Small intestine (tissue), 7 donors: Measurements from ENCODE around the gene UTRN. TPM values are rescaled to one million over a fixed set of nuclear protein-coding genes. Genes with fewer than 3 reads are reported as not detected.

ENCODE experiments used
- DNase-seq, 2 donors: peaks; one replicate each; pipeline versions ENCODE4 v3.0.0 to v3.0.0-alpha.2; 2013
- FAIRE-seq: peaks from 2 replicates; lab custom pipeline; 2012; peaks lifted over from hg19 to GRCh38; lab: Jason Lieb, UNC
- H3K27ac ChIP-seq, 3 donors: one replicate each; pipeline ENCODE4 v1.5.1; 2013; ENCODE audit warnings: low read length in 2 of 3, mild to moderate bottlenecking in 2 of 3, control low read depth in 1 of 3, inconsistent platforms in 1 of 3, low read depth in 1 of 3, moderate library complexity in 1 of 3
- H3K27me3 ChIP-seq, 3 donors: one replicate each; pipeline ENCODE4 v1.6.1; 2013; ENCODE audit warnings: low read length in 3 of 3, inconsistent platforms in 1 of 3; ENCODE audit not compliant: control insufficient read depth in 3 of 3, insufficient read depth in 3 of 3
- H3K36me3 ChIP-seq, 3 donors: one replicate each; pipeline ENCODE4 v1.6.1; 2013; ENCODE audit warnings: low read length in 3 of 3, inconsistent platforms in 1 of 3, low read depth in 1 of 3, mild to moderate bottlenecking in 1 of 3, moderate library complexity in 1 of 3; ENCODE audit not compliant: control insufficient read depth in 3 of 3, insufficient read depth in 2 of 3
- H3K4me1 ChIP-seq, 3 donors: one replicate each; pipeline ENCODE4 v1.6.1; 2013; ENCODE audit warnings: low read length in 2 of 3, inconsistent platforms in 1 of 3, low read depth in 1 of 3, mild to moderate bottlenecking in 1 of 3, moderate library complexity in 1 of 3; ENCODE audit not compliant: control insufficient read depth in 3 of 3, insufficient read depth in 2 of 3
- H3K4me3 ChIP-seq, 3 donors: one replicate each; pipeline ENCODE4 v1.5.1; 2013; ENCODE audit warnings: low read length in 3 of 3, control low read depth in 1 of 3, inconsistent platforms in 1 of 3, low read depth in 1 of 3, mild to moderate bottlenecking in 1 of 3, moderate library complexity in 1 of 3
- H3K9me3 ChIP-seq, 2 donors: one replicate each; pipeline ENCODE4 v1.6.1; 2013; ENCODE audit warnings: low read depth in 1 of 2, low read length in 1 of 2; ENCODE audit not compliant: control insufficient read depth in 2 of 2, insufficient read depth in 1 of 2
- WGBS, 3 donors: extraction: QIAGEN DNeasy Blood & Tissue Kit; methylation state at CpG; one replicate each; pipeline ENCODE4 v1.1.7; 2013; 5-methylcytosine and 5-hydroxymethylcytosine counted together
- polyA plus RNA-seq, 4 donors: library from polyadenylated mRNA; stranded (reverse) in 3 of 4; unstranded in 1 of 4; fragments of 200-250 nt in 3 of 4; fragments of 120-200 nt in 1 of 4; gene quantifications; one replicate each; pipeline versions ENCODE4 v1.2.1 to v1.2.3, GENCODE V29; 2013
- donor health status: healthy with polysubstance abuse.
- donor health status: control.
- donor health status: control.
- donor health status: Bipolar disorder and iron deficiency.
- donor health status: healthy.

UTRN gene
- polyA plus RNA-seq, 4 donors = 10.0 to 49.1 (median 18.2) TPM

DNA sequence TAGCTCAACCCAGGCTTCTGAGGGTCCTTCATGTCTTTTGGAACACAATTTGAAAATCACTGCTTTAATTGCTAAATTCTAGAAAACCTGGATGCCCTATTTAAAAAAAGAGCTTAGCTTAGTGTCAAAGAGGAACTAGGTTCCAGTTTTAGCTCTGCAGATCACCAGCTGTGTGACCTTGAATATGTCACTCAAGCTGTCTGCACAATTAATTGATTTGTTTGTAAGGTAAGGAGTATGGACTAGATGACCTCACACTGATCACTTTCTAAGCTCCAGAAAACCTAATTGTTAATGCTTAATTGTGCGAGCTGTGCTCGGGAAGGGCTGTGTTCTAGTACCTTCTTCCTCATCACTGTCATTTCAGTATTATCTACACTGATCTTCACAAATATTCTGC is 26.2 kb downstream of the UTRN start:
- DNase-seq = no peak
- peaks cover 0 to 8% (median 0%) of the 10 kb centered on the region in 3 donors for H3K4me1 ChIP-seq
- FAIRE-seq = no peak
- H3K4me3 ChIP-seq = no peak overlapping the region
- WGBS, 3 donors = 84 to 89% (median 85%) methylated on average over 2 of the region's 2 CpGs
- no peak overlapping the region for H3K27ac ChIP-seq
- no peaks in the 10 kb centered on the region for H3K9me3 ChIP-seq
- peaks cover 0 to 5% (median 2%) of the 10 kb centered on the region in 3 donors for H3K36me3 ChIP-seq
- no peaks in the 10 kb centered on the region for H3K27me3 ChIP-seq

DNA sequence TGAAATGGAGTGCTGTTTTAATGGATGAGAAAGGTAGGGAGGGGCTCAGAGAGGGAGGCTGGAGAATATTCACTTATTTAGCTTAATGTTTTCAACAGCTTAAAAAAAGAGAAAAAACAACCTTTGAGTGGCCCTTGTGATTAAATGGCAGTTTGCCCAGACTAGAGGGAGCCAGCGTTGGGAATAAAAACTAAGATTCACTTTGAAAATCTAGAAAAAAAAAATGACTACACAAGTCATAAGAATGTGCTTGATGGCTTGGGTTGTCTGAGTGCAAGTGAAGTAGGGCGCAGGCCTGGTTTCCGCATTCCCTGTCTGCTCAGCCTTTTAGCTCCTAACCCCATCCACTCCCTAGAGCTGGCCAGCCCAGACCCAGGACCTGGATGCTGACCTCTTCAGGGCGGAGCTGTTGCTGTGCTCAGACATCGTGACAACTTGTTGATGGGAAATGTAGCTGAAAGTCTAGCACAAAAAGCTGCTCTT is 28.9 kb downstream of the UTRN start:
- Histone ChIP-seq H3K27me3 (no peaks in the 10 kb centered on the region), H3K9me3 (no peaks in the 10 kb centered on the region), H3K4me1 (peaks cover 0 to 15% (median 0%) of the 10 kb centered on the region in 3 donors), H3K36me3 (peaks cover 0 to 2% (median 0%) of the 10 kb centered on the region in 3 donors), H3K27ac (peak overlapping the region in 1 of 3 donors; percentile 64), H3K4me3 (no peak overlapping the region)
- DNase-seq = peak in 1 of 2 donors; percentile 9
- FAIRE-seq = no peak
- WGBS, 3 donors = 61 to 86% (median 80%) methylated on average over 5 of the region's 5 CpGs

- DNase-seq (no peak), FAIRE-seq (no peak)
- Histone ChIP-seq H3K36me3 (peaks cover 0 to 2% (median 0%) of the 10 kb centered on the region in 3 donors), H3K4me3 (no peak overlapping the region), H3K4me1 (peaks cover 0 to 16% (median 1%) of the 10 kb centered on the region in 3 donors), H3K27me3 (no peaks in the 10 kb centered on the region), H3K27ac (peak overlapping the region in 1 of 3 donors; percentile 64), H3K9me3 (no peaks in the 10 kb centered on the region)
- WGBS, 3 donors = 51 to 81% (median 60%) methylated on average over 1 of the region's 1 CpG
Measured at GRCh38 chr6:144314562-144314961, 29.4 kb downstream of the UTRN start.

- DNase-seq (peak in 1 of 2 donors; percentile 2), FAIRE-seq (no peak)
- WGBS, 3 donors = 86 to 96% (median 88%) methylated on average over 16 of the region's 16 CpGs
- H3K4me1 ChIP-seq = peaks cover 0 to 23% (median 3%) of the 10 kb centered on the region in 3 donors
- no peak overlapping the region for H3K27ac ChIP-seq
- H3K36me3 ChIP-seq = peaks cover 0 to 2% (median 0%) of the 10 kb centered on the region in 3 donors
- H3K27me3 ChIP-seq = no peaks in the 10 kb centered on the region
- H3K4me3 ChIP-seq = no peak overlapping the region
- H3K9me3 ChIP-seq = no peaks in the 10 kb centered on the region
Measured at GRCh38 chr6:144315226-144315980, 30.3 kb downstream of the UTRN start.

DNA sequence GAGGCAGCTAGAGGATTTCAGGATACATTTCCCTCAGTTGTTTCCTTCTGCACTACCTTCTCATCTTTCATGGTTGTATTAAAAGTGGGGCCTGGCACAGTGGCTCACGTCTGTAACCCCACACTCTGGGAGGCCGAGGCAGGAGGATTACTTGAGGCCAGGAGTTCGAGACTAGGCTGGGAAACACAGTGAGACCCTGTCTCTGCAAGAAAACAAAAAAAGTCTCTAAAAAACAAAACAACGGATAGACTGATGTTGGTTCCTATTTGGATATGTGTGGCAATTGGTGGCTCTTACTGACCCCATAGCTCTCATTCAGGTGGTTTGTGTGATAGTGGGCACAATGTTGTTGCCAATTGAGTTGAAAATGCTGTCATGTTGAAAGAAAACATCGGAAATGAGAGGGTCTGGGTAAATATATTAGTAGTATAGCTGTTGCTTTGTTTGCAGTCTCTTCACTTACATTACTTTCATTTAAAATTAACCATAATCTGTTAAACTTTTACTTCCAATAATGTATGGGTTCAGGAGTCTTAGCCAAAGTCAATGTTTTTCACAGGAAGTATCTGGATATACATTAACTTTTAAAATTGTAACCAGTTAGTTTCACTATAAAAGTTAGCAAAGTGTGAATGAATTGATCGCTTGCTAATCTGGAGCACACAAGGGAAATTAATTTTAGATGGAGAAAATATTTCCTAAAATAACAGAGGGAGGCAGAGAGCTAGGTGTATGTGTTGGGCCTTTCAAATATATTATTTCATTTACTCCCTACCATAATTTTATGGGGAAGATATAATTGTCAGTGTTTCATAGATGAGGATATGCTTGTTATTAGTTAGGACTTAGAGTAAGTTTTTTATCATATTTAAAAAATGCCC is 31.1 kb downstream of the UTRN start:
- Histone ChIP-seq H3K27ac (peak overlapping the region in 1 of 3 donors; percentile 54), H3K9me3 (no peaks in the 10 kb centered on the region), H3K4me1 (peaks cover 0 to 23% (median 3%) of the 10 kb centered on the region in 3 donors), H3K27me3 (no peaks in the 10 kb centered on the region), H3K36me3 (peaks cover 0 to 2% (median 0%) of the 10 kb centered on the region in 3 donors), H3K4me3 (no peak overlapping the region)
- FAIRE-seq (no peak), DNase-seq (no peak)
- 88 to 91% (median 90%) methylated on average over 6 of the region's 6 CpGs for WGBS, 3 donors

GRCh38 chr6:144316862-144317195 is 31.7 kb downstream of the UTRN start:
- FAIRE-seq (no peak), DNase-seq (no peak)
- peaks cover 0 to 23% (median 3%) of the 10 kb centered on the region in 3 donors for H3K4me1 ChIP-seq
- no peak overlapping the region for H3K4me3 ChIP-seq
- peaks cover 0 to 2% (median 0%) of the 10 kb centered on the region in 3 donors for H3K36me3 ChIP-seq
- no peaks in the 10 kb centered on the region for H3K9me3 ChIP-seq
- peak overlapping the region in 1 of 3 donors; percentile 54 for H3K27ac ChIP-seq
- no peaks in the 10 kb centered on the region for H3K27me3 ChIP-seq

GRCh38 chr6:144317736-144318135 is 32.6 kb downstream of the UTRN start:
- FAIRE-seq (no peak), DNase-seq (no peak)
- 61 to 85% (median 78%) methylated on average over 2 of the region's 2 CpGs for WGBS, 3 donors
- no peak overlapping the region for H3K27ac ChIP-seq
- H3K4me3 ChIP-seq = no peak overlapping the region
- H3K27me3 ChIP-seq = no peaks in the 10 kb centered on the region
- H3K9me3 ChIP-seq = no peaks in the 10 kb centered on the region
- peaks cover 0 to 23% (median 3%) of the 10 kb centered on the region in 3 donors for H3K4me1 ChIP-seq
- H3K36me3 ChIP-seq = peaks cover 0 to 2% (median 0%) of the 10 kb centered on the region in 3 donors

DNA sequence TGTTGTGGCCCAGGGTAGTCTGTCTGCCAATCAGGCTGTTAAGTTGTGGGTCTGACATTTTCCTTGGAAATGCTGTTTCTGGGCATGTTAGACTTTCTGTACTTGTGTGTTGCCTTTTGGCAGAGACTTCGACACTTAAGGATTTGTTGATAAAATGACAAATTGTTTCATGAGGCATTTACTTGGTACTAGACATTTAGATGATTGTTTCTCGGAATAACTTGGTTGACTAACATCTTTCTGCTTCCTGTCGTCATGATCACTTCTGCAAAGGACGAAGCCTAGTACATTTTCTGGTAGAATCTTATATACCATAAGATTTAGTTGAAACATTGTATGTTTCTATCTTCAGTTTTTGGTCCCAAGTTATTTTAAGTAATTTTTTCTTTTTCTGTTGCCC is 34.1 kb downstream of the UTRN start:
- no peak overlapping the region for H3K4me3 ChIP-seq
- 73 to 93% (median 81%) methylated on average over 4 of the region's 4 CpGs for WGBS, 3 donors
- no peak overlapping the region for H3K27ac ChIP-seq
- peaks cover 0 to under 1% (median 0%) of the 10 kb centered on the region in 3 donors for H3K36me3 ChIP-seq
- no peaks in the 10 kb centered on the region for H3K9me3 ChIP-seq
- H3K4me1 ChIP-seq = peaks cover 0 to 23% (median 3%) of the 10 kb centered on the region in 3 donors
- no peaks in the 10 kb centered on the region for H3K27me3 ChIP-seq
- FAIRE-seq (no peak), DNase-seq (no peak)
